HG03575 (cell line): ENCODE data around the gene AKAP5.

ENCODE experiments used
- ATAC-seq: cut with Tn5 transposase; IDR thresholded peaks from one replicate; pipeline ENCODE4 v1.9.1; 2021; ENCODE audit not compliant: unreplicated experiment, insufficient number of reproducible peaks, low FRiP score; ENCODE audit errors: extremely low read depth

AKAP5 gene

GRCh38 chr14:64454671-64455070 lies 10.6 kb upstream of the AKAP5 start:
- no peak for ATAC-seq

DNA sequence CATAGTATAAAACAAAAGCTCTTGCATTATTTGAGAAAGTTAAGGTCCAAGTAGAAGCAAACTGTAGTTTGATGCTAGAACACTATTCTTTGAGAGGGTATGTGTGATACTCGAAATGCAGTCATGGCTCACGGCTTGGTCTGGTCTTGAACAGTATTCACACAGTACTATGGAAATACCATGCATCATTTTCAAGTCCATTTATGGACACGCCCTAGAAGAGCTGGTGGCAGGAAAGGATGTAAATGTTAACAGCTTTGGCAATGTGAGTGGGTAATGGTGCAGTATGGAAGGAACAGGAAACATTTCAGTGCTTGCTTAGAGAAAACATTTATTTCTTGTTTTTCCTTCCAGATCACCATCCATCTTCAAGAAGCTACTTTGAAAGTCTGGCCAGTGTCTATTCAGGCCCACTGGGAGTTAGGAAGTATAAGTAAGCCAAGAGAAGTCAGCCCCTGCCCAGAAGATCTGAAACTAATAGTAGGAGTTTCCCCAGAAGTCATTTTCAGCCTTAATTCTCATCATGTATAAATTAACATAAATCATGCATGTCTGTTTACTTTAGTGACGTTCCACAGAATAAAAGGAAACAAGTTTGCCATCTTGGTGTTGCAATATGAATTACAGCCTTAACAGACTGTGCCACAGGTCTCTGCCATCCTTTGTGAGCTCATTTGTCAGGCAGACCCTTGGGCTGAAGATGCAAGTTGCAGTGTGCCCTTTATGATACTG lies 5.7 kb upstream of the AKAP5 start:
- no peak for ATAC-seq

DNA sequence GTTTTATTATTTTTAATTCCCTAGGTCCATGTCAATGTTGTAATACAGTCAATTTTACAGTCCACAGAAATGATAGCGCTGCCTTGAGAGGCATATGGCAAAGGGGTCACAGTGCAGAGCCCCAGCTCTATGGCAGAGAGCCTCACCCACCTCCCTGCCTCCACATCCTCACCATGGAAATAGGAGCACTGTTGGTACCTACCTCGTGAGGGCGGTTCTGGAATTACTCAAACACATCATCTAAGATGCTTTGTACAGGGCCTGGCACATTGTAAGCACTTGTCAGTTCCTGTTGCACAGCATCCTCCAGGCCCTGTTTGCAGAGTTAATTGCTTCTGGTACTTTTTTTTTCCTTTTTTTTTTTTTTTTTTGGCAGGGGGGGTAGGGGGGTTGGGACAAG lies 4.1 kb upstream of the AKAP5 start:
- ATAC-seq, result no peak

DNA sequence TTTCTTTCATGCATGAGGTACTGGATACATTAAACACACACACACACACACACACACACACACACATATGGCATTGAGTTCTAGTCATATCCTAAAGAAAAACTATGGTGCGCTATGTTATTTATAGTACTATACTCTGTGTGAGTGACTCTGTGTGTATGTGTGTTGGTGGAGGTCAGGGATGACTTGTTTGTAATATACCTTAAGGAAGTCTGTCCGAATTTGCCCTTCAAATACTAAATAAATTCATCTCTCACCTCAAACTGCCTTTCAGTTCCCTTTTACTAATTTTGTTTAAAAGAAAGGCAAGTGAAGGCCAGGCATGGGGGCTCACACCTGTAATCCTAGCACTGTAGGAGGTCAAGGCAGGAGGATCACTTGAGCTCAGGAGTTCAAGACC lies 2.1 kb upstream of the AKAP5 start:
- peak; percentile 40 for ATAC-seq

DNA sequence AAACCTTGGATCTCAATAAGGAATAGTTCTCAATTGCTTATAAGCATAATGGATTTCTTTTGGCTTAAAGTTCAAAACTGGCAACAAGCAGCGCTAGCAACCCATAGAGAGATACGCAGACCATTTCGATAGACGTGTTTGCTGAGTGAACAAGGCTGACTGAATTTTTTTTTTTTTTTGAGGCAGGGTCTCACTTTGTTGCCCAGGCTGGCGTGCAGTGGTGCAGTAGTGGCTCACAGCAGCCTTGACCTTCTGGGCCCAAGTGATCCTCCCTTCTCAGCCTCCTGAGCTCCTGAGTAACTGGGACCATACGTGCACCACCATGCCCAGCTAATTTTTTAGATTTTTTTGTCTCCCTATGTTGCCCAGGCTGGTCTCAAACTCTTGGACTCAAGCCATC lies 1.4 kb upstream of the AKAP5 start:
- ATAC-seq, result no peak

DNA sequence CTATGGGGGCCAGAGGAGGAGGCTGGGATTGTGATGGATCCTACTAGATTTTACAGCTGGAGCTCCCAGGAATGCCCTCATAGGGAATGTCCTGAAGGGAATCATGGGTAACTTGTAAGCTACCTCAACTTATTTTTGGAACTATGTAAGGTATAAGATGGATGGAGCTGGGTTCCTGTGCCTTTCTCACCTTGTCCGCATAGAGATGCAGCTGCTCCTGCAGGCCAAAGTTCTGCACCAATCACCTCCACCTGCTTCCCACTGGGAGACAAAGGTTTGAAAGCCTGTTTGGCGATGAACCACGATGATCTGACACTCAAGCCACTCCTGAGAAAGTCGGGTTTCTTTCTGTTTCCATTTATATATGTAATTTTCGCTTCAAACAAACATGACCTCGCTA lies 648 bp upstream of the AKAP5 start:
- ATAC-seq, result no peak

GRCh38 chr14:64465831-64466554 lies 694 bp downstream of the AKAP5 start:
- no peak for ATAC-seq

GRCh38 chr14:64467101-64467500 lies 1.8 kb downstream of the AKAP5 start:
- ATAC-seq, result no peak

- no peak for ATAC-seq
These were observed 2.3 kb downstream of the AKAP5 start for GRCh38 chr14:64467566-64467965.

GRCh38 chr14:64468451-64468850 lies 3.2 kb downstream of the AKAP5 start:
- ATAC-seq, result no peak

GRCh38 chr14:64474041-64474440 lies 8.7 kb downstream of the AKAP5 start:
- ATAC-seq, result no peak

- ATAC-seq, result no peak
These were observed 9.4 kb downstream of the AKAP5 start for GRCh38 chr14:64474698-64475097.

- no peak for ATAC-seq
These were observed 10.4 kb downstream of the AKAP5 start for GRCh38 chr14:64475585-64476273.

- ATAC-seq, result no peak
These were observed 11.1 kb downstream of the AKAP5 start for GRCh38 chr14:64476438-64476837.

DNA sequence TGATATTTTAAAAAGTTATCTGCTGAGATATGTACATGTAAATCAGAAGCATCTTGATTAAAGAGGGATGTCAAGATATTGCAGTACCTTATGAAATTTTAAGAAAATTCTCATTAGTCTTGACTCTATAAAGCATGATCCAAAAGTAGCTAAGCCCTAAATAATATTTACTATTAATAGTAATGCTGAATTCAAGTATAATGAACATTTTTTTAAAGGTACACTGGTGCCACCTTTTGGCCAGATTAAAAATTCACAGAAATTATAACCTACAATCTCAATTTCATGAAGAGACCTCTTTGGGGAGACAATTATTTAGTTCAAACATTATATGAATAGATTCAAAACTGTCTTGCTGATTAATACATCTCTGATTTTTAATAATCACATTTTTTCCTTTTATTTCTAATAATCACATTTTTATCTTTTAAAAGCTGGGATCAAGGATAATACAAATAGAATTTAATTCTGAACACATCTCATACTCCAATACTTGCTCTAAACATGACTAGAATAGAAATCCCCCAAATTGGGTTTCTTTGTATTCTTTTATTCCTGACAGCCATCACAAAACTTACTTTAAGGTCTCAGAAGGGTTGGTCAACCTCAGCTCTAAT lies 13.4 kb downstream of the AKAP5 start:
- no peak for ATAC-seq

GRCh38 chr14:64488590-64489099 lies 23.3 kb downstream of the AKAP5 start:
- no peak for ATAC-seq

DNA sequence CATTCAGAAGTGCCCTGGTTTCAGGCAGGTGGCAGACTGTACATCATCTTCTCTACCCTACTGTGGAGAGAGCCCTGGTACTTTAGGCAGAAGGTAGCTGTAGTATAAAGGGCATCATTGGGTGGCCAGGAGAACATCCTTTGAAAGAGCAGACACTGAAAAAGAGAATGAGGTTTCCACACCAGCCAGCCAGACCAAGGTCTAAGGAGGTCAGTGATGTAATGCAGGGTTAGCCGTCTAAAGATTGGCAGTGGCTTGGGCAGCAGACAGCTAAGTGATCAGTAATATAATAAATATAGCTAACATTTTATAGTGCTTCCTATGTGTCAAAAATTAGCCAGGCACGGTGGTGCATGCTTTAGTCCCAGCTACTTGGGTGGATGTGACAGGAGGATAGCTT lies 26.3 kb downstream of the AKAP5 start:
- no peak for ATAC-seq

- no peak for ATAC-seq
These were observed 28.2 kb downstream of the AKAP5 start for GRCh38 chr14:64493455-64493854.

- ATAC-seq, result no peak
These were observed 30.0 kb downstream of the AKAP5 start for GRCh38 chr14:64495252-64495651.
